Measurements from ENCODE around the gene SYT15.
A peak's percentile ranks its signal among the peaks of the same experiment; 100 is the strongest.

DNA sequence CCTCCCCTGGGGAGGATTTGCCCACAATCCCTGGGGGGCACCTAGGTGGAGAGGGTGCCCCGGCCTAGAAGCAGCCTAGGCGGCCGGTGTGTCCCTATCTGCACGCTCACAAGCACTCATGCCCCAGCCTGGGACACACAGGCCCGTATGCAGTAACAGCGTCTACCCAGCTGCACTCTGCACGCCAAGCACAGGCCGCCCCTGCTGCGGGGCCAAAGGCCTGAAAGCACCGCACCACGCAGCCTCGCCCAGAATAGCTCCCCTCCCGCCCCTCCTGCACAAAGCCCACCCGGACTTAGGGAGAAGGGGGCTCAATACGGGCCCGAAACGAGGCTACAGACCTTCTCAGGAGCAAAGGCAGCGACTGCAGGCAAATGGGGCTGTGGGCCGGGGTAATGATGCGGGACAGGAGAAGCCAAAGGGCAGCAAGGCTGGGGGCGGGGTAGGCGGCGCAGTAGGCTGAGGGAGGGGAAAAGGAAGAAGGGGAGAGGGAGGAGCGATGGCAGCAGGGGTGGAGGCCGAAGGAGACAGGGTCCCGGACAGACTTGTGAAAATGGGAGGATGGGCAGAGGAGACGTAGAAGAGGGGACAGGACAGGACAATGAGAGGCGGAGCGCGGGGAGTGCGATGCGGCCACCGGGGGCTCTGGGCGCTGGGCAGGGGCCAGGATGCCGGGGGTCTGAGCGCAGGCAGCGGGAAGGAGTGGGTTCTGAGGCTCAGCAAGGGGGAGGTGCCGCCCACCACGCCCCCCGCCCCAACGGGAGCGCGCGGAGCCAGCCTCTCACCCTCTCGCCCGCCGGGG is 23.0 kb upstream of the SYT15 start:
- TF ChIP-seq, protein P1, sequence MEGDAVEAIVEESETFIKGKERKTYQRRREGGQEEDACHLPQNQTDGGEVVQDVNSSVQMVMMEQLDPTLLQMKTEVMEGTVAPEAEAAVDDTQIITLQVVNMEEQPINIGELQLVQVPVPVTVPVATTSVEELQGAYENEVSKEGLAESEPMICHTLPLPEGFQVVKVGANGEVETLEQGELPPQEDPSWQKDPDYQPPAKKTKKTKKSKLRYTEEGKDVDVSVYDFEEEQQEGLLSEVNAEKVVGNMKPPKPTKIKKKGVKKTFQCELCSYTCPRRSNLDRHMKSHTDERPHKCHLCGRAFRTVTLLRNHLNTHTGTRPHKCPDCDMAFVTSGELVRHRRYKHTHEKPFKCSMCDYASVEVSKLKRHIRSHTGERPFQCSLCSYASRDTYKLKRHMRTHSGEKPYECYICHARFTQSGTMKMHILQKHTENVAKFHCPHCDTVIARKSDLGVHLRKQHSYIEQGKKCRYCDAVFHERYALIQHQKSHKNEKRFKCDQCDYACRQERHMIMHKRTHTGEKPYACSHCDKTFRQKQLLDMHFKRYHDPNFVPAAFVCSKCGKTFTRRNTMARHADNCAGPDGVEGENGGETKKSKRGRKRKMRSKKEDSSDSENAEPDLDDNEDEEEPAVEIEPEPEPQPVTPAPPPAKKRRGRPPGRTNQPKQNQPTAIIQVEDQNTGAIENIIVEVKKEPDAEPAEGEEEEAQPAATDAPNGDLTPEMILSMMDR (IDR thresholded peaks at IDR 0.05; ENCODE audit: insufficient read depth, low read depth, low read length) = no peak
- TF ChIP-seq EZH2 (IDR thresholded peaks at IDR 0.05; ENCODE audit: insufficient read depth, low read length) = peak; percentile 98

Data from astrocyte (in vitro differentiated cells and primary cell).